ENCODE results near the gene WNT9A. TPM values are rescaled to one million over a fixed set of nuclear protein-coding genes. Genes with fewer than 3 reads are reported as not detected.
A peak's percentile ranks its signal among the peaks of the same experiment; 100 is the strongest.

The WNT9A gene
- total and polyA plus RNA-seq, 3 donors from 2014 or later: 3.1 to 4.3 (median 3.5) TPM

DNA sequence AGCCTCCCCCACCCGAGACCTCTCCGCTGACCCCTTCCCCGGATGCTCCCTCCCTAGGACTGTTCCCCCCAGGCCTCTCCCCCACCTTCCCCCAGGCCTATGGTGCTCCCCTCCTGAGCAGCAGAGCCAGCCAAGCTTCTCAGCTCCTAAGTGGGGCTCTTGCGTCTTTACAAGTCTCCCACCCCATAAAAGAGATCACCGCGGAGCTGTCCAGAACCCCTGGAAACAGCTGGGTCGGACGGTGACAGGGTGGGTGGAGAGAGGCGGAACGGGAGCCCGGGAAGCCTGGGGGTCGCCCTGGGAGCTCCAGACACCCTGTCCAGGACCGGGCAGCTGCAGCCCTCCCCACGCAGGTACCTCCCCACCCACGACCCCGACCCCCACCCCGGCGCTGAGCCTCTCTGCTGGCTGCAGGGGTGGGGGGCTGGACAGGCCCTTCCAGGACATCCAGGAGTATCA, 61.2 kb downstream of the WNT9A start:
- peak overlapping the region; percentile 86 to 88 for H3K27ac ChIP-seq
- intact Hi-C loops (cut with DNase I; ENCODE audit: low total_unique reads): loop anchor here (5.0 kb wide), 1 partner anchor 61 kb away; the partner anchor contains the start of gene WNT9A

DNA sequence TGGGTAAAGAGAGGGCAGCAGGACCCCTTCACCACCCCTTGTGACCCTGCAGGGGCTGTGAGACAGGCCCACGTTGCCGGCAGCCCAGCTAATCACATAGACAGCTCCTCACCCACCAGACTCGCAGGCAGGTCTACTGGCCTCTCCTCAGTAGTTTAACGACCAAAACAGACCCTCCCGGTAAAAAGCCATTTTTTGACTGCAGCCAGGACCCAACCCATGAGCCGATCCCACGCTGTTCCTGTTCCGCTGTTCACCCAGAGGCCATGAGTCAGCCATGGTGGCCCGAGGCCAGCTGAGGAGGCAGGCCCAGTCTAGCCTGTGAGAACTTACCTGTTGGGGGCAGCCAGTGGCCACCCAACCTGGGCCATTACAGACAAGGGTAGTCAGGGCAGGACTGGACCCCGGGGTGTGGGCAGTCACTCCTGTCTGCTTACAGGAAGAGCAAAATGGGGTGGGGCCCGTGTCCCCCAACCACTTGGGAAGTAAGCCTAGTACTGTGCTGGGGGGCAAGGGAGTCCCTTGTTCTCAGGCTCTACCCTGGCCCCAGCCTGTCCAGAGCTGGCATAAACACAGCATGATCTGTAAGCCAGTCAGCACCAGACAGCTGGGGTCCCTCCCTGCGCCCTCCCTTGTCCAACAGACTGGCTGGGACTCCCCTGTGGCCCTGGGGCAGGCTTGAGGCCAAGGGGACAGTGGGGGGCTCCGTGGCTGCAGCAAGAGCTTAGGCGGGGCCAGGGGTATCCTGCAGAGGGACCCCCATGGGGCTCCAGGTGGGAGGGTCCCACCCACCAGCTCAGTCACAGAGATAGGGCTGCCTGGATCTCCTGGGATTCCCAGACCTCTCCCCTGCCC, 61.9 kb downstream of the WNT9A start:
- DNase-seq: peak; percentile 45
- no peaks in the 10 kb centered on the region for H3K9me3 ChIP-seq
- peak overlapping the region; percentile 86 to 88 for H3K27ac ChIP-seq
- intact Hi-C loops (cut with DNase I; ENCODE audit: low total_unique reads): loop anchor here (5.0 kb wide), 1 partner anchor 61 kb away; the partner anchor contains the start of gene WNT9A
- no peak for TF ChIP-seq POLR2A (IDR thresholded peaks at IDR 0.05)
- TF ChIP-seq, protein P1, sequence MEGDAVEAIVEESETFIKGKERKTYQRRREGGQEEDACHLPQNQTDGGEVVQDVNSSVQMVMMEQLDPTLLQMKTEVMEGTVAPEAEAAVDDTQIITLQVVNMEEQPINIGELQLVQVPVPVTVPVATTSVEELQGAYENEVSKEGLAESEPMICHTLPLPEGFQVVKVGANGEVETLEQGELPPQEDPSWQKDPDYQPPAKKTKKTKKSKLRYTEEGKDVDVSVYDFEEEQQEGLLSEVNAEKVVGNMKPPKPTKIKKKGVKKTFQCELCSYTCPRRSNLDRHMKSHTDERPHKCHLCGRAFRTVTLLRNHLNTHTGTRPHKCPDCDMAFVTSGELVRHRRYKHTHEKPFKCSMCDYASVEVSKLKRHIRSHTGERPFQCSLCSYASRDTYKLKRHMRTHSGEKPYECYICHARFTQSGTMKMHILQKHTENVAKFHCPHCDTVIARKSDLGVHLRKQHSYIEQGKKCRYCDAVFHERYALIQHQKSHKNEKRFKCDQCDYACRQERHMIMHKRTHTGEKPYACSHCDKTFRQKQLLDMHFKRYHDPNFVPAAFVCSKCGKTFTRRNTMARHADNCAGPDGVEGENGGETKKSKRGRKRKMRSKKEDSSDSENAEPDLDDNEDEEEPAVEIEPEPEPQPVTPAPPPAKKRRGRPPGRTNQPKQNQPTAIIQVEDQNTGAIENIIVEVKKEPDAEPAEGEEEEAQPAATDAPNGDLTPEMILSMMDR (IDR thresholded peaks at IDR 0.05): no peak
- WGBS, 2 donors: 47 to 58% methylated on average over 7 to 14 of the region's 14 CpGs
- no peaks in the 10 kb centered on the region for H3K27me3 ChIP-seq
- H3K4me1 ChIP-seq: peaks cover 17% of the 10 kb centered on the region
- H3K4me3 ChIP-seq: no peak overlapping the region
- H3K36me3 ChIP-seq (ENCODE audit: low read depth, missing control alignments): no peaks in the 10 kb centered on the region

More for the DNA sequence above, 61.2 kb downstream of the WNT9A start:
- DNase-seq: no peak
- Histone ChIP-seq H3K36me3 (ENCODE audit: low read depth, missing control alignments) (no peaks in the 10 kb centered on the region), H3K4me3 (peak overlapping the region; percentile 49 to 69), H3K27me3 (no peaks in the 10 kb centered on the region), H3K4me1 (peaks cover 17% of the 10 kb centered on the region), H3K9me3 (no peaks in the 10 kb centered on the region)
- no peak for TF ChIP-seq POLR2A (IDR thresholded peaks at IDR 0.05)
- TF ChIP-seq, protein P1 (IDR thresholded peaks at IDR 0.05): no peak
- WGBS, 2 donors: 7 to 24% methylated on average over 4 to 17 of the region's 18 CpGs

DNA sequence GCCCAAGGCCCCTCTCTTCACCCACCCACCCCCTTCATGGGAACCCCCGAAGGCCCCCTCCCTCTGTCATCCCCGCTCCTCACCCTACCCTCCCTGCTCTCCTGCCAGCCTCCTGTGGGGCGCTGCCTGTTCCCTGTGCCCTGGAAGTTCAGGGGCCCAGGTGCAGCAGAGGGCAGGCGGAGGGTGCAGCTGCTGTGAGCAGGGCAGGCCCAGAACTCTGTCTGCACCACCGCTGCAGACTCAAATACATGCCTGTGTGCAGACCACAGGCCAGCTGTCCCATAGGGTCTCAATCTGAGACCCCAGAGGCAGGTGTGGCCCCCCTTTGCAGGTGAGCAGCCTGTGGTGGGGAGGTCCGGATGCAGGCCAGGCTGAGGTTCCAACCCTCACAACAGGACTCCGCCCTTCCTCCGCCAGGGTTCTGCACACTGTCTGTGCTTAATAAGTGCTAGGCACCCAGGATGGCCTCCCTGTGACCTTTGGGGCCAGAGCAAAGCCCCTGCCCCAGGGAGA, 62.5 kb downstream of the WNT9A start:
- 92 to 97% methylated on average over 4 to 7 of the region's 8 CpGs for WGBS, 2 donors
- no peak for DNase-seq
- intact Hi-C loops (cut with DNase I; ENCODE audit: low total_unique reads): loop anchor here (5.0 kb wide), 1 partner anchor 62 kb away; the partner anchor contains the start of gene WNT9A
- Histone ChIP-seq H3K27ac (peak overlapping the region in 1 of 2 donors; percentile 88), H3K4me1 (peaks cover 17% of the 10 kb centered on the region), H3K27me3 (no peaks in the 10 kb centered on the region), H3K4me3 (no peak overlapping the region), H3K36me3 (ENCODE audit: low read depth, missing control alignments) (no peaks in the 10 kb centered on the region), H3K9me3 (no peaks in the 10 kb centered on the region)
- TF ChIP-seq POLR2A (IDR thresholded peaks at IDR 0.05): no peak
- TF ChIP-seq, protein P1 (IDR thresholded peaks at IDR 0.05): no peak

DNA sequence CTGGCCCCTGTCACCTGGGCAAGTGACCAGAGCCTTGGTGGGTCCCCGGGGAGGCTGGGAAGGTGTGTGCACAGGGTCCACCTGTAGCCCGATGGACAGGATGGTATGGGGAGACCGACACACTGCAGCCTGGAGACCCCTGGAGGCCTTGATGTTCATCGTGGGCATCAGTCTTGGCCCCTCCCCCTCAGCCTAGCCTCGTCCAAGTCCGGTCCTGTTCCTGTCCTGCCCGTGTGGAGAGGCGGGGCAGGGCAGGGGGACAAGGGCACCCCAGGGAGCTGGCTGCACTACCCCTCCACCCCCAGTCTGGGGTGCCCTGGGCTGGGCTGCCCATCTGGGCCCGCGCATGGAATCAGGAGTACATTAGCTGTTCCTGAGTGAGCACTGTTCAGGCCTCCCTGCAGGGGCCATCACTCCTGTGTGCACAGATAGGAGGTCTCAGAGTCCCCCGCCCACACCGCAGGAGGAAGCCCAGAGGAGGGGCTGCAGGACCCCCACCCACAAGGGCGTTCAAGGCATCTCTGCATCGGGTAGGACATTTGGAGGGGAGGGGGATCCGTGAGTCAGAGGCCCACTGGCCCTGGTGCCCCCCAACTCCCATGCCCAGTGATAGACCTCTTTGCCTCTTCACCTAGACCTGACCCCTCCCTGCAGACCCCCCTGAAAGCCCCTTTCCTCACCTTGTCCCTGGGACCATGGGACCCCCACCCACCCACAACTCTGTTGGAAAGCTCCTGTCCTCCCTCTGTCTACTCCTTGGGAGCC, 63.2 kb downstream of the WNT9A start:
- Histone ChIP-seq H3K27ac (no peak overlapping the region), H3K4me3 (no peak overlapping the region), H3K9me3 (no peaks in the 10 kb centered on the region), H3K4me1 (peaks cover 17% of the 10 kb centered on the region), H3K27me3 (no peaks in the 10 kb centered on the region), H3K36me3 (ENCODE audit: low read depth, missing control alignments) (no peaks in the 10 kb centered on the region)
- intact Hi-C loops (cut with DNase I; ENCODE audit: low total_unique reads): loop anchor here (5.0 kb wide), 1 partner anchor 63 kb away; the partner anchor contains the start of gene WNT9A
- WGBS, 2 donors: 93 to 95% methylated on average over 9 to 15 of the region's 15 CpGs
- TF ChIP-seq, protein P1 (IDR thresholded peaks at IDR 0.05): no peak
- no peak for TF ChIP-seq POLR2A (IDR thresholded peaks at IDR 0.05)
- DNase-seq: no peak
